Liver (tissue), 9 donors: ENCODE results near the gene TTC33. TPM values are rescaled to one million over a fixed set of nuclear protein-coding genes. Genes with fewer than 3 reads are reported as not detected.

Experiments
- DNase-seq: peaks from one replicate; pipeline ENCODE4 v3.0.0-alpha.2; 2017; ENCODE audit warnings: low spot score
- H3K27ac ChIP-seq, 2 donors: one replicate each; pipeline ENCODE4 v1.7.0; 2013; ENCODE audit warnings: inconsistent platforms in 2 of 2, low read length in 2 of 2, control low read depth in 1 of 2, low read depth in 1 of 2, mild to moderate bottlenecking in 1 of 2
- H3K27me3 ChIP-seq, 4 donors: one replicate each; pipeline versions ENCODE4 v1.6.1 to v1.7.0; 2013; ENCODE audit warnings: low read length in 3 of 4, inconsistent platforms in 1 of 4, mild to moderate bottlenecking in 1 of 4, moderate library complexity in 1 of 4; ENCODE audit not compliant: control insufficient read depth in 4 of 4, insufficient read depth in 4 of 4
- H3K36me3 ChIP-seq, 4 donors: one replicate each; pipeline versions ENCODE4 v1.6.1 to v1.7.0; 2013; ENCODE audit warnings: low read length in 3 of 4, mild to moderate bottlenecking in 3 of 4, low read depth in 1 of 4, moderate library complexity in 1 of 4; ENCODE audit not compliant: control insufficient read depth in 4 of 4, insufficient read depth in 3 of 4
- H3K4me1 ChIP-seq, 4 donors: one replicate each; pipeline versions ENCODE4 v1.6.1 to v1.7.0; 2013; ENCODE audit warnings: low read length in 3 of 4, mild to moderate bottlenecking in 3 of 4, moderate library complexity in 1 of 4; ENCODE audit not compliant: control insufficient read depth in 4 of 4, insufficient read depth in 4 of 4
- H3K4me3 ChIP-seq, 3 donors: one replicate each; pipeline versions ENCODE4 v1.6.1 to v1.7.0; 2013; ENCODE audit warnings: low read length in 3 of 3, control low read depth in 1 of 3, low read depth in 1 of 3, mild to moderate bottlenecking in 1 of 3
- H3K9ac ChIP-seq, 2 donors: one replicate each; pipeline ENCODE4 v1.7.0; 2013; ENCODE audit warnings: low read length in 2 of 2, mild to moderate bottlenecking in 2 of 2, moderate library complexity in 2 of 2, control low read depth in 1 of 2, low read depth in 1 of 2
- H3K9me3 ChIP-seq, 4 donors: one replicate each; pipeline versions ENCODE4 v1.6.1 to v1.7.0; 2013; ENCODE audit warnings: low read length in 3 of 4; ENCODE audit not compliant: control insufficient read depth in 4 of 4
- EGR1 ChIP-seq, 2 donors: IDR thresholded peaks; 2 replicates each; pipeline ENCODE4 v1.6.1; 2016 to 2018; ENCODE audit warnings: antibody characterized with exemption in 2 of 2, low read depth in 2 of 2
- FOXA1 ChIP-seq: IDR thresholded peaks from 2 replicates; pipeline ENCODE4 v1.6.1; 2016; ENCODE audit warnings: antibody characterized with exemption
- FOXA2 ChIP-seq: IDR thresholded peaks from 2 replicates; pipeline ENCODE4 v1.6.1; 2016; ENCODE audit warnings: antibody characterized with exemption
- GABPA ChIP-seq, 2 donors: IDR thresholded peaks in 1 of 2; conservative IDR thresholded peaks in 1 of 2; 2 replicates each; pipeline ENCODE4 v1.6.1; 2016; ENCODE audit warnings: antibody characterized with exemption in 2 of 2, mild to moderate bottlenecking in 1 of 2, moderate library complexity in 1 of 2
- HNF4G ChIP-seq: IDR thresholded peaks from 2 replicates; pipeline ENCODE4 v1.6.1; 2016; ENCODE audit warnings: antibody characterized with exemption
- JUND ChIP-seq, 2 donors: IDR thresholded peaks; 2 replicates each; pipeline ENCODE4 v1.6.1; 2016; ENCODE audit warnings: antibody characterized with exemption in 2 of 2
- NR2F2 ChIP-seq: IDR thresholded peaks from 2 replicates; pipeline ENCODE4 v1.6.1; 2016; ENCODE audit warnings: antibody characterized with exemption
- RXRA ChIP-seq, 2 donors: IDR thresholded peaks; 2 replicates each; pipeline ENCODE4 v1.6.1; 2017 to 2018; ENCODE audit warnings: antibody characterized with exemption in 2 of 2, mild to moderate bottlenecking in 1 of 2
- SP1 ChIP-seq: IDR thresholded peaks from 2 replicates; pipeline ENCODE4 v1.6.1; 2018; ENCODE audit warnings: antibody characterized with exemption, mild to moderate bottlenecking
- TAF1 ChIP-seq: conservative IDR thresholded peaks from 2 replicates; pipeline ENCODE4 v1.6.1; 2016; ENCODE audit warnings: antibody characterized with exemption, mild to moderate bottlenecking
- YY1 ChIP-seq: IDR thresholded peaks from 2 replicates; pipeline ENCODE4 v1.6.1; 2016; ENCODE audit warnings: antibody characterized with exemption, mild to moderate bottlenecking
- WGBS: extraction: QIAGEN DNeasy Blood & Tissue Kit; methylation state at CpG from one replicate; pipeline ENCODE4 v1.1.7; 2013; 5-methylcytosine and 5-hydroxymethylcytosine counted together
- polyA plus RNA-seq, 2 donors: library from polyadenylated mRNA; stranded (reverse) in 1 of 2; unstranded in 1 of 2; fragments of 200-250 nt in 1 of 2; fragments of >200 nt in 1 of 2; fragmentation: Nextera tagmentation in 1 of 2; extraction: Ambion mirVana in 1 of 2; gene quantifications; one replicate each; pipeline versions ENCODE4 v1.2.1 to v1.2.3, GENCODE V29; 2013 to 2015
- total RNA-seq, 2 donors: library from RNA; depleted of rRNA; stranded (reverse); fragments of >200 nt; gene quantifications; one replicate each; pipeline ENCODE4 v1.2.3, GENCODE V29; 2014
- TF ChIP-seq, protein P1 (sequence below): IDR thresholded peaks from 2 replicates; pipeline ENCODE4 v1.6.1; 2016; ENCODE audit warnings: antibody characterized with exemption
- TF ChIP-seq, protein P2 (sequence below): fragments of 150-350 bp; IDR thresholded peaks from 2 replicates; pipeline ENCODE4 v1.5.1; 2017; ENCODE audit warnings: improper control_type of control experiment, low read depth, low read length; ENCODE audit not compliant: missing input control
- TF ChIP-seq, protein P3 (sequence below): IDR thresholded peaks from 2 replicates; pipeline ENCODE4 v1.6.1; 2016; ENCODE audit warnings: antibody characterized with exemption, mild to moderate bottlenecking
- TF ChIP-seq, protein P4 (sequence below): IDR thresholded peaks from 2 replicates; pipeline ENCODE4 v1.6.1; 2016; ENCODE audit warnings: antibody characterized with exemption
- TF ChIP-seq, protein P5 (sequence below): IDR thresholded peaks from 2 replicates; pipeline ENCODE4 v1.6.1; 2016; ENCODE audit warnings: antibody characterized with exemption
- donor health status: healthy.
- donor health status: healthy.
- donor health status: healthy.
- donor health status: healthy.
- donor health status: healthy.

The TTC33 gene
- total and polyA plus RNA-seq, 4 donors, result 4.3 to 12.0 (median 7.6) TPM

DNA sequence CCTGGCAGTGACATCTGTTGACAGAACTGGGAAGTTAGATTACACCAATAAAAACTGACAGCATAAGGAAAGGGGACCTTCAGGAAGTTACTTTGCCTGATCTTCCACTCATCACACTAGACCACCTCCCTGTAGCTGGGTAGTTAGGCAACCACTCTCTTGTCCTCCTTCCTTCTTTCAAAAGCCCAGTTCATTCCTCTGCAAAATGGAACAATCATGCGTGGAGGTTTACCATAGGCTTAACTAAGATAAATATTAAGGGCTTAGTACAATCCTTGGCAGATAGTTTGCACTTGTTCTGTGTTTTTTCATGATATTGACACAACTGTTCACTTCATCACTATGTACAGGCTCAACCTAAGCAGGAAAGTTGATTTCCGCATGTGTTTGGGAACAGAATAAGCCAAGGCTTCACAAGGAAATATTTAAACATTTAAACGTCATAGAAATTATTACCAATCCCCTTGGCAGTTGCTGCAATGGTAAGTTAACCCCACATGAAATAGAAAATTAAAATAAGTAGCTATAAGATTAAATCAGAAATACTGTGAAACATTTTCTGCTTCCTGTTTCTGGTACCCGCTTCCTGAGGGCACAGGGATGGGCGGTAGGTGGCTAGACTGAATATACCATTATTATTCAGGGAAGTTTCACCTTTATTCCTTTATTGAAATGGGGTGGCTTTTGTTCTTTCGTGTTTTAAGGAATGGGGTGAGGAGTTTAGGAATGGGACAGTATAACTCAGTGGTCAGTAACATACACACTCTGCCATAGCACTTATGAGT lies 86.0 kb downstream of the TTC33 start:
- H3K4me1 ChIP-seq, result no peaks in the 10 kb centered on the region
- no peaks in the 10 kb centered on the region for H3K36me3 ChIP-seq
- H3K9me3 ChIP-seq, result no peaks in the 10 kb centered on the region
- no peak overlapping the region for H3K9ac ChIP-seq
- H3K4me3 ChIP-seq, result no peak overlapping the region
- 67% methylated on average over 6 of the region's 6 CpGs for WGBS
- DNase-seq, result no peak
- H3K27ac ChIP-seq, result no peak overlapping the region
- H3K27me3 ChIP-seq, result peaks cover 0 to 9% (median under 1%) of the 10 kb centered on the region in 4 donors
- TF ChIP-seq RXRA (IDR thresholded peaks at IDR 0.05) (no peak), FOXA2 (no peak), FOXA1 (no peak), HNF4G (no peak), SP1 (no peak), YY1 (no peak), NR2F2 (no peak), JUND (IDR thresholded peaks at IDR 0.05) (no peak), EGR1 (IDR thresholded peaks at IDR 0.05; ENCODE audit: low read depth in 2 of 2) (no peak), GABPA (IDR thresholded peaks at IDR 0.05 in 1 of 2, conservative IDR thresholded peaks at IDR 0.05 in 1 of 2) (no peak), TAF1 (no peak)
- TF ChIP-seq, protein P1, sequence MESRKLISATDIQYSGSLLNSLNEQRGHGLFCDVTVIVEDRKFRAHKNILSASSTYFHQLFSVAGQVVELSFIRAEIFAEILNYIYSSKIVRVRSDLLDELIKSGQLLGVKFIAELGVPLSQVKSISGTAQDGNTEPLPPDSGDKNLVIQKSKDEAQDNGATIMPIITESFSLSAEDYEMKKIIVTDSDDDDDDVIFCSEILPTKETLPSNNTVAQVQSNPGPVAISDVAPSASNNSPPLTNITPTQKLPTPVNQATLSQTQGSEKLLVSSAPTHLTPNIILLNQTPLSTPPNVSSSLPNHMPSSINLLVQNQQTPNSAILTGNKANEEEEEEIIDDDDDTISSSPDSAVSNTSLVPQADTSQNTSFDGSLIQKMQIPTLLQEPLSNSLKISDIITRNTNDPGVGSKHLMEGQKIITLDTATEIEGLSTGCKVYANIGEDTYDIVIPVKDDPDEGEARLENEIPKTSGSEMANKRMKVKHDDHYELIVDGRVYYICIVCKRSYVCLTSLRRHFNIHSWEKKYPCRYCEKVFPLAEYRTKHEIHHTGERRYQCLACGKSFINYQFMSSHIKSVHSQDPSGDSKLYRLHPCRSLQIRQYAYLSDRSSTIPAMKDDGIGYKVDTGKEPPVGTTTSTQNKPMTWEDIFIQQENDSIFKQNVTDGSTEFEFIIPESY, result no peak
- TF ChIP-seq, protein P2, sequence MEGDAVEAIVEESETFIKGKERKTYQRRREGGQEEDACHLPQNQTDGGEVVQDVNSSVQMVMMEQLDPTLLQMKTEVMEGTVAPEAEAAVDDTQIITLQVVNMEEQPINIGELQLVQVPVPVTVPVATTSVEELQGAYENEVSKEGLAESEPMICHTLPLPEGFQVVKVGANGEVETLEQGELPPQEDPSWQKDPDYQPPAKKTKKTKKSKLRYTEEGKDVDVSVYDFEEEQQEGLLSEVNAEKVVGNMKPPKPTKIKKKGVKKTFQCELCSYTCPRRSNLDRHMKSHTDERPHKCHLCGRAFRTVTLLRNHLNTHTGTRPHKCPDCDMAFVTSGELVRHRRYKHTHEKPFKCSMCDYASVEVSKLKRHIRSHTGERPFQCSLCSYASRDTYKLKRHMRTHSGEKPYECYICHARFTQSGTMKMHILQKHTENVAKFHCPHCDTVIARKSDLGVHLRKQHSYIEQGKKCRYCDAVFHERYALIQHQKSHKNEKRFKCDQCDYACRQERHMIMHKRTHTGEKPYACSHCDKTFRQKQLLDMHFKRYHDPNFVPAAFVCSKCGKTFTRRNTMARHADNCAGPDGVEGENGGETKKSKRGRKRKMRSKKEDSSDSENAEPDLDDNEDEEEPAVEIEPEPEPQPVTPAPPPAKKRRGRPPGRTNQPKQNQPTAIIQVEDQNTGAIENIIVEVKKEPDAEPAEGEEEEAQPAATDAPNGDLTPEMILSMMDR, result no peak
- TF ChIP-seq, protein P3, sequence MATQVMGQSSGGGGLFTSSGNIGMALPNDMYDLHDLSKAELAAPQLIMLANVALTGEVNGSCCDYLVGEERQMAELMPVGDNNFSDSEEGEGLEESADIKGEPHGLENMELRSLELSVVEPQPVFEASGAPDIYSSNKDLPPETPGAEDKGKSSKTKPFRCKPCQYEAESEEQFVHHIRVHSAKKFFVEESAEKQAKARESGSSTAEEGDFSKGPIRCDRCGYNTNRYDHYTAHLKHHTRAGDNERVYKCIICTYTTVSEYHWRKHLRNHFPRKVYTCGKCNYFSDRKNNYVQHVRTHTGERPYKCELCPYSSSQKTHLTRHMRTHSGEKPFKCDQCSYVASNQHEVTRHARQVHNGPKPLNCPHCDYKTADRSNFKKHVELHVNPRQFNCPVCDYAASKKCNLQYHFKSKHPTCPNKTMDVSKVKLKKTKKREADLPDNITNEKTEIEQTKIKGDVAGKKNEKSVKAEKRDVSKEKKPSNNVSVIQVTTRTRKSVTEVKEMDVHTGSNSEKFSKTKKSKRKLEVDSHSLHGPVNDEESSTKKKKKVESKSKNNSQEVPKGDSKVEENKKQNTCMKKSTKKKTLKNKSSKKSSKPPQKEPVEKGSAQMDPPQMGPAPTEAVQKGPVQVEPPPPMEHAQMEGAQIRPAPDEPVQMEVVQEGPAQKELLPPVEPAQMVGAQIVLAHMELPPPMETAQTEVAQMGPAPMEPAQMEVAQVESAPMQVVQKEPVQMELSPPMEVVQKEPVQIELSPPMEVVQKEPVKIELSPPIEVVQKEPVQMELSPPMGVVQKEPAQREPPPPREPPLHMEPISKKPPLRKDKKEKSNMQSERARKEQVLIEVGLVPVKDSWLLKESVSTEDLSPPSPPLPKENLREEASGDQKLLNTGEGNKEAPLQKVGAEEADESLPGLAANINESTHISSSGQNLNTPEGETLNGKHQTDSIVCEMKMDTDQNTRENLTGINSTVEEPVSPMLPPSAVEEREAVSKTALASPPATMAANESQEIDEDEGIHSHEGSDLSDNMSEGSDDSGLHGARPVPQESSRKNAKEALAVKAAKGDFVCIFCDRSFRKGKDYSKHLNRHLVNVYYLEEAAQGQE, result no peak
- TF ChIP-seq, protein P4, sequence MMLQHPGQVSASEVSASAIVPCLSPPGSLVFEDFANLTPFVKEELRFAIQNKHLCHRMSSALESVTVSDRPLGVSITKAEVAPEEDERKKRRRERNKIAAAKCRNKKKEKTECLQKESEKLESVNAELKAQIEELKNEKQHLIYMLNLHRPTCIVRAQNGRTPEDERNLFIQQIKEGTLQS, result no peak
- TF ChIP-seq, protein P5, sequence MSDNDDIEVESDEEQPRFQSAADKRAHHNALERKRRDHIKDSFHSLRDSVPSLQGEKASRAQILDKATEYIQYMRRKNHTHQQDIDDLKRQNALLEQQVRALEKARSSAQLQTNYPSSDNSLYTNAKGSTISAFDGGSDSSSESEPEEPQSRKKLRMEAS, result no peak
